HepG2 (cell line): Measurements from ENCODE around the gene NT5C. TPM values are rescaled to one million over a fixed set of nuclear protein-coding genes. Genes with fewer than 3 reads are reported as not detected.

Source experiments
- DBP ChIP-seq: sonication (generic); formaldehyde crosslinking; IDR thresholded peaks from 2 replicates; pipeline ENCODE4 v1.4.0; 2020; ENCODE audit warnings: missing genetic modification reagents; ENCODE audit errors: not compliant biosample characterization
- EED ChIP-seq: sonication (generic); formaldehyde crosslinking; IDR thresholded peaks from 2 replicates; pipeline ENCODE4 v1.5.0; 2020; ENCODE audit warnings: mild to moderate bottlenecking, missing genetic modification reagents
- FOXP4 ChIP-seq: sonication (generic); formaldehyde crosslinking; IDR thresholded peaks from 2 replicates; pipeline ENCODE4 v1.4.0; 2020; ENCODE audit warnings: missing genetic modification reagents
- GLI4 ChIP-seq: sonication (generic); formaldehyde crosslinking; IDR thresholded peaks from 2 replicates; pipeline ENCODE4 v1.5.1; 2020; ENCODE audit warnings: missing genetic modification reagents, mild to moderate bottlenecking, moderate library complexity, borderline replicate concordance
- KDM3A ChIP-seq: IDR thresholded peaks from 2 replicates; pipeline ENCODE4 v1.6.1; 2018; ENCODE audit warnings: low read depth, missing compliant biosample characterization
- MAZ ChIP-seq, 2 experiments: sonication (generic) in 1 of 2; formaldehyde crosslinking in 1 of 2; IDR thresholded peaks; 2 replicates each; pipeline versions ENCODE4 v1.5.0 to v1.6.1; 2012 to 2020; ENCODE audit warnings: low read depth in 2 of 2, mild to moderate bottlenecking in 2 of 2, borderline replicate concordance in 1 of 2, improper control_type of control experiment in 1 of 2, low read length in 1 of 2, missing genetic modification reagents in 1 of 2, moderate library complexity in 1 of 2
- NFIB ChIP-seq: sonication (generic); formaldehyde crosslinking; IDR thresholded peaks from 2 replicates; pipeline ENCODE4 v1.9.0; 2021; ENCODE audit warnings: missing genetic modification reagents, mild to moderate bottlenecking, borderline replicate concordance
- NFYB ChIP-seq: sonication (generic); formaldehyde crosslinking; IDR thresholded peaks from 2 replicates; pipeline ENCODE4 v1.4.0; 2020; ENCODE audit warnings: missing genetic modification reagents
- PPARG ChIP-seq: conservative IDR thresholded peaks from 2 replicates; pipeline ENCODE4 v1.6.1; 2016; ENCODE audit warnings: missing biosample characterization, missing genetic modification reagents
- REL ChIP-seq: sonication (generic); formaldehyde crosslinking; conservative IDR thresholded peaks from 2 replicates; pipeline ENCODE4 v1.8.0; 2022; ENCODE audit warnings: mild to moderate bottlenecking, missing genetic modification reagents, moderate library complexity
- SP1 ChIP-seq, 2 experiments: fragments of 450-650 bp in 1 of 2; sonication (generic) in 1 of 2; formaldehyde crosslinking in 1 of 2; IDR thresholded peaks; 2 replicates each; pipeline versions ENCODE4 v1.4.0 to v1.6.1; 2016 to 2020; ENCODE audit warnings: missing genetic modification reagents in 1 of 2
- TCF12 ChIP-seq, 2 experiments: fragments of 450-650 bp in 1 of 2; sonication (generic) in 1 of 2; formaldehyde crosslinking in 1 of 2; IDR thresholded peaks; 2 replicates each; pipeline versions ENCODE4 v1.6.1 to v1.8.0; 2017 to 2022; ENCODE audit warnings: antibody characterized with exemption in 1 of 2, mild to moderate bottlenecking in 1 of 2, missing genetic modification reagents in 1 of 2, moderate library complexity in 1 of 2
- ZBTB38 ChIP-seq: sonication (generic); formaldehyde crosslinking; IDR thresholded peaks from 2 replicates; pipeline ENCODE4 v1.5.1; 2020; ENCODE audit warnings: mild to moderate bottlenecking, missing genetic modification reagents
- ZBTB7A ChIP-seq: sonication (generic); formaldehyde crosslinking; IDR thresholded peaks from 2 replicates; pipeline ENCODE4 v1.8.0; 2022; ENCODE audit warnings: mild to moderate bottlenecking, missing genetic modification reagents
- ZBTB8A ChIP-seq: sonication (generic); formaldehyde crosslinking; IDR thresholded peaks from 2 replicates; pipeline ENCODE4 v1.4.0; 2020; ENCODE audit warnings: mild to moderate bottlenecking, low read depth, missing genetic modification reagents, borderline replicate concordance
- ZNF160 ChIP-seq: sonication (generic); formaldehyde crosslinking; IDR thresholded peaks from 2 replicates; pipeline ENCODE4 v1.8.0; 2022; ENCODE audit warnings: mild to moderate bottlenecking, inconsistent platforms, missing genetic modification reagents
- ZNF33A ChIP-seq: sonication (generic); formaldehyde crosslinking; IDR thresholded peaks from 2 replicates; pipeline ENCODE4 v1.5.1; 2020; ENCODE audit warnings: missing genetic modification reagents, mild to moderate bottlenecking, moderate library complexity, borderline replicate concordance
- ZNF468 ChIP-seq: sonication (generic); formaldehyde crosslinking; IDR thresholded peaks from 2 replicates; pipeline ENCODE4 v1.8.0; 2022; ENCODE audit warnings: mild to moderate bottlenecking, moderate library complexity, missing genetic modification reagents
- ZNF709 ChIP-seq: sonication (generic); formaldehyde crosslinking; IDR thresholded peaks from 2 replicates; pipeline ENCODE4 v1.5.0; 2020; ENCODE audit warnings: mild to moderate bottlenecking, missing genetic modification reagents
- polyA plus RNA-seq, 8 experiments: library from polyadenylated mRNA; depleted of rRNA in 3 of 8; stranded (reverse) in 7 of 8; unstranded in 1 of 8; fragments of >200 nt; fragmentation: Illumina TruSeq in 4 of 8; extraction: Trizol in 4 of 8; gene quantifications; 2 replicates each; pipeline versions ENCODE4 v1.2.1 to v1.2.3, GENCODE V29; 2011 to 2016; ENCODE audit warnings: low read depth in 4 of 8, missing spikeins in 1 of 8, mixed read lengths in 1 of 8; ENCODE audit not compliant: insufficient read depth in 1 of 8
- total RNA-seq, 5 experiments: library from RNA; depleted of rRNA; stranded (reverse); fragments of >200 nt; fragmentation: Illumina TruSeq; extraction: Trizol; gene quantifications; 2 replicates each; pipeline ENCODE4 v1.2.3, GENCODE V29; 2016; ENCODE audit warnings: low read depth in 1 of 5
- TF ChIP-seq, protein P1 (sequence below): sonication (generic); formaldehyde crosslinking; IDR thresholded peaks from 2 replicates; pipeline ENCODE4 v1.5.0; 2020; ENCODE audit warnings: missing genetic modification reagents
- TF ChIP-seq, protein P2 (sequence below): sonication (generic); formaldehyde crosslinking; IDR thresholded peaks from 2 replicates; pipeline ENCODE4; 2020; ENCODE audit warnings: missing genetic modification reagents, mild to moderate bottlenecking, borderline replicate concordance

The NT5C gene
- total and polyA plus RNA-seq, 2 of the 13 experiments (the other 11 are each of a cell fraction or from before 2014, with no cell fraction given) = 42.8 to 48.6 TPM

- TF ChIP-seq SP1 (IDR thresholded peaks at IDR 0.05) (no peak), SP1 (CRISPR knock-in tag; IDR thresholded peaks at IDR 0.05) (no peak), ZBTB38 (CRISPR knock-in tag) (peak; percentile 72; the same call in 1 of the 2 replicates), PPARG (CRISPR knock-in tag) (peak; percentile 79), GLI4 (peak; percentile 93), FOXP4 (CRISPR knock-in tag) (peak; percentile 39; the same call in 1 of the 2 replicates), MAZ (IDR thresholded peaks at IDR 0.05; ENCODE audit: borderline replicate concordance, low read depth, low read length) (peak; percentile 74; the same call in 1 of the 2 replicates), MAZ (CRISPR knock-in tag; IDR thresholded peaks at IDR 0.05; ENCODE audit: low read depth) (peak; percentile 88), REL (no peak), ZNF33A (CRISPR knock-in tag) (no peak), EED (peak; percentile 66; the same call in 1 of the 2 replicates), NFIB (CRISPR knock-in tag) (0 out of 2 replicates have a peak, but pooled peaks have one; percentile 43), ZNF160 (CRISPR knock-in tag) (peak; percentile 46; the same call in 1 of the 2 replicates), KDM3A (CRISPR knock-in tag) (no peak), ZBTB7A (CRISPR knock-in tag) (peak; percentile 82), ZNF468 (CRISPR knock-in tag) (no peak), DBP (CRISPR knock-in tag) (peak; percentile 52), ZBTB8A (CRISPR knock-in tag) (peak; percentile 78; the same call in 1 of the 2 replicates), ZNF709 (CRISPR knock-in tag) (peak; percentile 96), NFYB (no peak), TCF12 (IDR thresholded peaks at IDR 0.05) (no peak), TCF12 (CRISPR knock-in tag; IDR thresholded peaks at IDR 0.05) (peak; percentile 87)
- TF ChIP-seq, protein P1, sequence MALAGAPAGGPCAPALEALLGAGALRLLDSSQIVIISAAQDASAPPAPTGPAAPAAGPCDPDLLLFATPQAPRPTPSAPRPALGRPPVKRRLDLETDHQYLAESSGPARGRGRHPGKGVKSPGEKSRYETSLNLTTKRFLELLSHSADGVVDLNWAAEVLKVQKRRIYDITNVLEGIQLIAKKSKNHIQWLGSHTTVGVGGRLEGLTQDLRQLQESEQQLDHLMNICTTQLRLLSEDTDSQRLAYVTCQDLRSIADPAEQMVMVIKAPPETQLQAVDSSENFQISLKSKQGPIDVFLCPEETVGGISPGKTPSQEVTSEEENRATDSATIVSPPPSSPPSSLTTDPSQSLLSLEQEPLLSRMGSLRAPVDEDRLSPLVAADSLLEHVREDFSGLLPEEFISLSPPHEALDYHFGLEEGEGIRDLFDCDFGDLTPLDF (CRISPR knock-in tag) = peak; percentile 64
- TF ChIP-seq, protein P2, sequence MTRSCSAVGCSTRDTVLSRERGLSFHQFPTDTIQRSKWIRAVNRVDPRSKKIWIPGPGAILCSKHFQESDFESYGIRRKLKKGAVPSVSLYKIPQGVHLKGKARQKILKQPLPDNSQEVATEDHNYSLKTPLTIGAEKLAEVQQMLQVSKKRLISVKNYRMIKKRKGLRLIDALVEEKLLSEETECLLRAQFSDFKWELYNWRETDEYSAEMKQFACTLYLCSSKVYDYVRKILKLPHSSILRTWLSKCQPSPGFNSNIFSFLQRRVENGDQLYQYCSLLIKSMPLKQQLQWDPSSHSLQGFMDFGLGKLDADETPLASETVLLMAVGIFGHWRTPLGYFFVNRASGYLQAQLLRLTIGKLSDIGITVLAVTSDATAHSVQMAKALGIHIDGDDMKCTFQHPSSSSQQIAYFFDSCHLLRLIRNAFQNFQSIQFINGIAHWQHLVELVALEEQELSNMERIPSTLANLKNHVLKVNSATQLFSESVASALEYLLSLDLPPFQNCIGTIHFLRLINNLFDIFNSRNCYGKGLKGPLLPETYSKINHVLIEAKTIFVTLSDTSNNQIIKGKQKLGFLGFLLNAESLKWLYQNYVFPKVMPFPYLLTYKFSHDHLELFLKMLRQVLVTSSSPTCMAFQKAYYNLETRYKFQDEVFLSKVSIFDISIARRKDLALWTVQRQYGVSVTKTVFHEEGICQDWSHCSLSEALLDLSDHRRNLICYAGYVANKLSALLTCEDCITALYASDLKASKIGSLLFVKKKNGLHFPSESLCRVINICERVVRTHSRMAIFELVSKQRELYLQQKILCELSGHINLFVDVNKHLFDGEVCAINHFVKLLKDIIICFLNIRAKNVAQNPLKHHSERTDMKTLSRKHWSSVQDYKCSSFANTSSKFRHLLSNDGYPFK = peak; percentile 17; the same call in 1 of the 2 replicates
Measured at GRCh38 chr17:75131278-75132017, at the start of gene NT5C (continued).
